GM19372 (cell line): ENCODE results near the gene DYNLT2.
"Not testable (repeated sequence)": the region's sequence is repeated elsewhere in the genome, so short reads cannot be mapped to it uniquely, and the experiment has no call there.

Source experiments
- ATAC-seq: cut with Tn5 transposase; IDR thresholded peaks from one replicate; pipeline ENCODE4 v1.9.1; 2021; ENCODE audit warnings: mild to moderate bottlenecking, low read depth, moderate library complexity; ENCODE audit not compliant: unreplicated experiment

Gene DYNLT2

DNA sequence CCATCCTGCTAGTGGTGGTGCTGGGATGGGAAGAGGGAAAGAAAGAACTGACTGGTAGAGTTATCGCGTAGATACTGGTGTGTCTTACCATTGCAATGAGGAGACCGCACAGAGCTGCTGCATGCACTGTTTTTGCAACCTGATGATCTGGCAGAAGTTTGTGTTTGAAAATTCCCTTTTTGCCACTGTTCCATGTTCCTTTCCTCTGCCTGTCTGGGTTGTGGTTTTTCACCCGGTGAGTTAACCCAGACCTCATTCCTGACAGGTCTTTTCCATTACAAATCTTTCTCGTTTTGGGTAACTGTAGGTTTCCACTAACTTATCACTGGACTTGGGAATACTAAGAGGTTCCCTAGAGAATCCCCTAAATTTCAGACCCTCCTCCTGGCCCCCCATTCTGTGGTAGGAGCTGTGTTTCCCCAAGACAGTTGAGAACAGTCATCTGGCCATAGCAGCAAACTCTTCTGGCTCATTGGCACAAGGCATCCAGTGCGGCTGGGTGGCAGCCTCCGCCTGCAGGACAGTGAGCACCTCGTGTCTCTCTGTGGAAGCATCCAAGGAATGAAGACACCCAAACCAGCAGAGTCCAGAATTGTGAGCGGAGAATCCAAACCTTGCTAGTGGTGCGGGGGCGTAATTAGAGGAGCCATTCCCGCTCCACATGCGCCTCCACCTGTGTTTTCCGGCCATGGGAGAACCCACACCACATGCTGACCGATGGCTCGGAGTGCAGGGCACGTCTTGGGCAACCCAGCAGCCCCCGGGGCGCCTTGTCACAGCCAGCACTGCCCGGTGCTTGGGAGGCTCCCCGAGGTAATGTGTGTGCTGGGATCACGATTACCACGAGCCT is 32.8 kb upstream of the DYNLT2 start:
- no peak for ATAC-seq

DNA sequence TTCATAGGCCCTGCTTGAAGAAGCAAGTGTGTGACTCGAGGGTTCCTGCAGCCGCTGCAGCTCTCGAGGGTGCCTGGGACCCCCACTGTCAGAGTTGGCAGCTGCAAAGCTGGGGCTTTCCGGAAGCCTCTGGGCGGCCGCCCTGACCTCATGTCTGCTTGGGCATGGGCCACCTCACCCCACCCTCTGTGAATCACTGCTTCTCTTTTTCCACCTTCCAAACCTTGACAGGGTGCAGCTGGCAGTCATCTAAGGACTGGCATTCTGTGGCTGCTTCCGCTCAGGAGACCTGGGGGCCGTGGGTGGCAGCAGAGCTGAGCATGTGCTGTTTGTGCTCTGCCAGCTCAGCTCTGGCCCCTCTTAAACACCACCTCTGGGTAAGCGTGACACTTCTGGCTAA is 32.0 kb upstream of the DYNLT2 start:
- no peak for ATAC-seq

DNA sequence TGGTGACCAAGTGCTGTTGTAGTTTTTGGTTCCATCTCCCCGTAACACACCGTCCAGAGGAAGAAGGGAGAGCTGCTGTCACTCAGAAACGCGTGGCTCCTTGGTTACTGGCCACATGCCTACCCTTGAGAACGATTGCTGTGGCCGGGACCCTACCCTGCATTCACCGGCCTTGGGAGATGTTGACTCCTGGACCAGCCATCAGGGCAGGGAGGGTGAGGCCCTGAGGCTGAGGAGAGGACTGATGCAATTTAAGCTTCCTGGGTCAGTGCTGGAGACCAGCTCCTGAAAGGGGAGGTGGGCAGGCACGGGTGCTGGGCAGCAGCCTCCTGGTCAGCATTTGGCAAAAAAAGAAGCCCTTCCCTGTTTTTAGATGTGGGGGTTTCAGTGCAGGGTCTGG is 31.6 kb upstream of the DYNLT2 start:
- ATAC-seq = no peak

DNA sequence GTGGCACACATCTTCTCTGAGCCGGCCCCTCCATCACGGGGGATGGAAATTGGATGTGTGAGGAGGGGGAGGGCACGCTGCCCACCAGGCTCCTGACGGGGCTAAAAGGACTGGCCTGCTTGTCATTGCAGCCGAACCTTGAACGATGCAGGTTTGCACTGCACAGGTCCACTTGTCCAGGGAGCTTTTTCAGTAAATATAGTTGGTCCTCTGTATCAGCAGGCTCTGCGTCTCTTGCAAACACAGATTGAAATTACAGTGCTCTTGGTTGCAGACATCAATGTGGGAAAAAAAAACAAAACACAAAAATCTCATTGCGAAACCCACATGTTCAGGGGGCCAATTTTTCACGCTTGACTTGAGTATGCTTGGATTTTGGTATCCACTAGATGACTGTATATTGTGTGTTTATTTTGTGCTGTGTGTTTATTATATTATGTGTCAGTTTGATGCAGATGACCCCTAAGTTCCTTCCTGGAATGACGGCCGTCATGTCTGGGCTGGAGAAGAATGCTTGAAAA is 29.3 kb upstream of the DYNLT2 start:
- ATAC-seq = no peak

DNA sequence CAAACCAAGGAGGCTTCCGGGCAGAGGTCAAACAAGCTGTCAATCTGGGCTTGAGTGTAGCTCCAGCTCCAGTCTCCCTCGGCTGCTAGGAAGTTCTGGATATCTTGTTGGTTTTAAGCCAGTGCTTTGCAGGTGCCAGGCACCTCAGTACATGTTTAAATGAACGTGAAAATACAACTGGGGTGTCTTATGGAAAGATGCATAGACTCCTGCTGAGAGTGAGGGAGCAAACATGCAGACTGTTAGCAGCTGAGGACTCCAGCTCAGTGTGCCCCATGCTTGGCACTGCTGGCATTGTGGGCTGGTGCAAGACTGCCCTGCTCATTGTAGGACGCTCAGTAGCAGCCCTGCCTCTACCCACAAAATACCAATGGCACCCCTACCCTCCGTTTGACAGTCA is 28.5 kb upstream of the DYNLT2 start:
- no peak for ATAC-seq

DNA sequence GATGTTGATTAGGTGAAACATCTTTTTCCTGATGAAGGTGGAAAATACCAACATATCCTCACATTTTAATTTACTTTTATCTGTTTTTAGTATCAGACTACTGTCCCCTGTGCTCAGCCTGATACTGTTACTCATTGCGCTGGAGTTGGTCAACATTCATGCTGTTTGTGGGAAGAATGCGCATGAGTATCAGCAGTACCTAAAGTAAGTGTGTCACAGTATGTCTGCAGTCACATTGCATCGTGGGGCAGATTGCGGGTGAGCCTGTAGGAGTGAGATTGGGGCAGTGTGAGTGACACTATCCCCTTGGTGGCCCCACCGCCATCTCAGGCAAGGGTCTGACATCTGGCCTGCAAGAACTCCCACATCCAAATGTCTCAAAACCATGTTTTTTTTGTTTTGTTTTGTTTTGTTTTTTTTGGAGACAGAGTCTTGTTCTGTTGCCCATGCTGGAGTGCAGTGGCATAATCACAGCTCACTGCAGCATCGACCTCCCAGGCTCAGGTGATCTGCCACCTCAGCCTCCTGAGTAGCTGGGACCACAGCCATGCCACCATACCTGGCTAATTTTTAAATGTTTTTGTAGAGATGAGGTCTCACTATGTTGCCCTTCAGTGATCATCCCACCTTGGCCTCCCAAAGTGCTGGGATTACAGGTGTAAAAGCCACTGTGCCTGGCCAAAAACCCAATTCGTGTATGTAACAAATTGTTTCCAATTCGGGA is 27.9 kb upstream of the DYNLT2 start:
- ATAC-seq = no peak

DNA sequence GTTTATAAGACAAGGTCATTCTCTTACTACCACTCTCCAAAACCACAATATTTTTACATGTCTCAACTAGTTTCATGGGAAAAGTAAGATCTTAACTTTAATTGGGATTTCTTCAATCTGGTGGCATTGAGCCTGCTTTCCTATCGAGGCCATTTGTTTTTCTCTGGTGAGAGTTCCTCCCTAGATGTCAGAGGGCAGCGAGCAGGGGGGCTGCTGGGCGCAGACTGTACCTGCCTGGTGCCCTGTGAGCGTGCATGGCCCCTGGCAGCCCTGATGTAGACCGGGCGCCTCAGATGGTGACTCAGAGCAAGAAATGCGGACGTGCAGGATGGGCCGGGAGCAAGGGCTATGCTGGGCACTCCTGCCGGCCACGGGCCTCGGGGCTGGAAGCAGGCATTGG is 27.3 kb upstream of the DYNLT2 start:
- ATAC-seq = no peak

DNA sequence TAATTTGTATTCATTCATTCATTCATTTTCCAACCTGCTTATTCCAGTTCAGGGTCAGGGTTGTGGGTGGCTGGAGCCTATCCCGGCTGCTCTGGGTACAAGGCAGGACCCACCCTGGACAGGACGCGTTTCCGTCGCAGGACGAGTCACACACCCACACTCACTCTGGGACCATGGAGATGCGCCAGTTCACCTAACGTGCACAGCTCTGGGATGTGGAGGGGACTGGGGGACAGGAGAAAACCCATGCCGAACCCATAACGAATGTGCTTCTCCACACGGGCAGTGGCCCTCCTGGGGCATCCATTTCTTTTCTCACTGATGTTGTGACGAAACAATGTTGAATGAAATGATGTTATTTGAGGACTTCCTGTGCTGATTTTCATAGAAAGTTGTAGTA is 26.5 kb upstream of the DYNLT2 start:
- no peak for ATAC-seq

DNA sequence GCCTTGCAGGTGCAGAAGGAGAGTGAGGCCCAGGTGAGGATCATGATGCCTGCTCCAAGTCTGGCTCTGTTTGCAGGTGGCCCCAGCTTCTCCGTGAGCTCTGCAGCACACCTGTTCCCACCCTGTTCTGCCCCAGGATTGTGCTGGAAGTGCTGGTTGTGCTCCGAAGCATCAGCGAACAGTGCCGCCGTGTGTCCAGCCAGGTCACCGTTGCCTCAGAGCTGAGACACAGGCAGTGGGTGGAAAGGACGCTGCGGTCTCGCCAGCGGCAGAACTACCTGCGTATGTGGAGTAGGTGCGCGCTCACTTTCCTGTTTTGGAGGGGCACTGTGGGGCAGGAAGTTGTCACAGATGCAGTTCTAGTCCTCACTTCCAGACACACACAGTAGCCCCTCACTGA is 25.0 kb upstream of the DYNLT2 start:
- ATAC-seq = no peak

DNA sequence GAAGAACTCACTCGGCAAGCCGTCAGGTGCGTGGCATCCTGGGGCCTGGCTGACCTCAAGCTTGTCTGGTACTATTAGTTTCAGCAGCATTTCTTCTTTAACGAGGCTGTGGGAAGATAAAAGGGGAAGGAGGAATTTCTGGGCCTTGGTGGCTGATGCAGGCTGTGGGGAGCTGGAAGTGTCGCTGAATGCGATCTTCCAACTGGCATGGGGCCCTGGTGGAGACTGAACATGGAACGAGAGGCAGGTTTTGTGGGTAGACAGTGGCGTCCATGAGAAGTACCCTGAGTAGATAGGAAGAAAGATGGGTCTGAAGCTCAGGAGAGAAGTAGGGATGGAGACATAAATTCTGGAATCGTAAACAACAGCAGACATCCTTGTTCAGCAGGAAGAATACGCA is 23.9 kb upstream of the DYNLT2 start:
- no peak for ATAC-seq

DNA sequence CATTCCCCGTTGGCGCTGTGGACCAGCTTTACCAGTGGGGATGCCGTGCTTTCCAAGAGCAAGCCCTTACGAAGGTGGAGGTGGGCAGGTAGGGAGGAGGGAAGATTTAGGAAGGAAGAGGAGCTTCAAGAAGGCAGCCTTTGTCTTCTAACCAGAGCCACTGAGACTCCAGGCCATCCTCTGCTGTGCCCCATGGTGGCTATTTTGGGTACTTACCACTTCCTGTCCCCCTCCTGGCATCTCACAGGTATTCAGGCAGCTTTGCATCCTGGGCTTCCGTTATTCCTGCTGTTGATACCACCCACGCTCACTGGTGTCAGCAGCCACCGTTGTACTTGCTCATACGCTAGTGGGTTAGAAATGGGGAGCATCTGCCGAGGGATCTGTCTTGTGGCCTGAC is 23.0 kb upstream of the DYNLT2 start:
- ATAC-seq = no peak

DNA sequence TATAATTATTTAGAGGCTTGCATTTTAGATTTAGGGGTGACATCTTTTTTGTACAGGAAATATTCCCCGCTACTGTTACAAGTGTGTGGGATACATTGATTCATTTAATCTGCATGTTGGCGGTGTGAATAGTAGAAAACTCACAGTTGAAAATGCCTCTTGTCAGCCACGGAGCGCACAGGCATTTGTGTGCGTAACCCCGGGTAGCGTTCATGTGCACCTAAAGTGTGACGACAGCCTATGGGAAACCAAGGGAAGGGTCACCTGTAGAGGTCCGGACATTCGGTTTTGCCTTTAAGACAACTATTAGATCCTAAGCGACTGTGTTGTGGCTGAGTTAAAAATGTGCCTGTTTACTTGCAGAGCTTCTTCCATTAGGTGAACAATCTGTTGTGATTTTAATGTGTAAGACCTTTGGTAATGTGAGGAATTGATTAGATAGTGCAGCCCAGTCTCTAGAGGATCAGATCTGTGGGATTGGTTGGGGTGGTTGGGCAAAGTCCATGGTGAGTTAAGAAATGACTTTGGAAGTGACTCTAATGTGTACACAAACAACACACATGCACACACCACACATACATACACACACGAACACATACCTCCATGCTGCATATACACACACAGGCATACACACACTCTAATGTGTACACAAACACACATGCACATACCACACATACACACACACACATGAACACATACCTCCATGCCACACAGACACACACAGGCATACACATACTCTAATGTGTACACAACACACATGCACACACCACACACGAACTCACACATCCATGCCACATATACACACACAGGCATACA is 15.8 kb upstream of the DYNLT2 start:
- ATAC-seq = no peak

DNA sequence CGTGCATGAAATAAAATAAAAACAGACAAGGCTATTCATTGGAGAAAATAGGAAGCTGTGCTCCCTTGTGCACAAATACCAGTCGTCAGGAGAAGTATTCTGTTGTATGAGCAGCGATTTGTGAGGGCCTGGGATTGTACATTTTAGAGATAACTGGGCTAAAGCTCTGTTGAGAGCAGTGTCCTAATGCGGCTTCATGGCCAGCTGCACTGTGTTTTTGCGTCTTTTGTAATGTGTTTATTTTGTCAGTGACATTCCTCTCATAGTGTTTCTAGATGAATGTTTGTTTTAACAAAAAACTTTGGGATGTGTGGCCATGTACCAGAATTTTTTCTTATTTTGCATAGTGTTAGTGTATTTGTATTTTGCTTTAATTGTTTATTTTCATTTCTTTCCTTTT is 14.9 kb upstream of the DYNLT2 start:
- no peak for ATAC-seq

DNA sequence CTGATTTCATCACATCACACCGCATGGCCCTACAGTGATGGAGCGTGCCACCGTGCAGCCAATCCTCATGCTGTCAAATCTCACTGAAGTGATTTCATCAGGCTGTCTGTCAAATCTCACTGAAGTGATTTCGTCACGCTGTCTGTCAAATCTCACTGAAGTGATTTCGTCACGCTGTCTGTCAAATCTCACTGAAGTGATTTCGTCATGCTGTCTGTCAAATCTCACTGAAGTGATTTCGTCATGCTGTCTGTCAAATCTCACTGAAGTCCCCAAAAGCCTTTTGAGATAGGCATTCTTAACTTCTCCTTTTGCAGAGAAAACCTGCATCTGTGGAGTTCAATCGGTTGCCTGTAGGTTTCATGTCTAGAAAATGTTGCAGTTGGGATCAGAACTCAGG is 14.4 kb upstream of the DYNLT2 start:
- not testable (repeated sequence) for ATAC-seq

DNA sequence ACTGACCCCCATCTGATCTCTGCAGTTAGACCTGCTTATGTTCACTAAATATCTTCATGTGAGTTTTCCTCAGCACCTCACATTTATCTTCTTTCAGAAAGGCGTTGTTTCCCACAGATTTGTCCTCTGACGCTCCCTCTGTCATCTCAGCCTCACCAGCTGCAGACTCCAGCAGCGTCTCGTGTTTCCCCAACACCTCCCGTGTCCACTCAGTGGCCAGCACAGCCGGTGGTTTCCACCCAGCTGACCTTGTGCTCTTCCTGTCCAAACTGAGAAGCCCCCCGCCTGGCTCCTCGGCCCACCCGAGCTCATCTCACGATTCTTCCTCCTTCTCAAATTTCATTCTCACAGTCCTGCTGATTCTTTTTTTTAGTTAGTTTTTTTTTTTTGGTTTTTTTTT is 12.5 kb upstream of the DYNLT2 start:
- no peak for ATAC-seq

DNA sequence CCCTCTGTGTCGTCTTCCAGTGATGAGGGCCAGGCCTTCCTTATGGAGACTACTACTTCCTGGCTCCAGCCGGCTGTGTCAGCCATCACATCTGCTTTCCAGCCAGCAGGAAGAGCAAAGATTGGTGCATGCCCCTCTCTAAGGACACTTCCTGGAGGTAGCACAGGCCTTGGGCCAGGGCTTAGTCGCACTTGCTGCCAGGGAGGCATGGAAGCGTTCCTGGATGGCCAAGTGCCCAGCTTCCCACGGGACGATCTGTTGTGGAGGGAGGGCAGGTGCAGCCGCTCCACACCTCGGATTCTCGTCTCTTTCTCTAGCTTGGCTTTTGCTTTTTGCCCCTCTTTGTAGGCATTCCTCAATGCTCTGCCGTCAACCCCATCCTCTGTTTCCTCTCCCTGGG is 11.9 kb upstream of the DYNLT2 start:
- no peak for ATAC-seq

DNA sequence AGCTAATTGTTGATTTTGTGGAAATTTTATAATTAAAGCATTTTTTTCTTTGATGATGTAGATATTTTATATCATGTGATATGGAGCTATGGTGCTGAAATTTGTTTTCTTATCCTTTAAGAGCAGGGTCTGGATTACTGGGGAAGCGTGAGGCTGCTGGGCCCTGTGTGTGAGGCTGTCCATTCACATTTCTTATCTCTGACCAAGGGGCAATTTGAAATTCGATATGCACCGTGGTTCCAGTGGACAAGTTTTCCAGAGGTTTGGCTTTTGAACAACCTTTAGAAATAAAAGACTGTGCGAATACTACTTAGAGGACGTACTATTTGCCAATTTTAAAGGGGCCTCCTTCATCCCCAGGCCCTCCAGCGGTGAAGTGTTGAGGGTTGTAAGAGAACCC is 3.8 kb upstream of the DYNLT2 start:
- no peak for ATAC-seq

DNA sequence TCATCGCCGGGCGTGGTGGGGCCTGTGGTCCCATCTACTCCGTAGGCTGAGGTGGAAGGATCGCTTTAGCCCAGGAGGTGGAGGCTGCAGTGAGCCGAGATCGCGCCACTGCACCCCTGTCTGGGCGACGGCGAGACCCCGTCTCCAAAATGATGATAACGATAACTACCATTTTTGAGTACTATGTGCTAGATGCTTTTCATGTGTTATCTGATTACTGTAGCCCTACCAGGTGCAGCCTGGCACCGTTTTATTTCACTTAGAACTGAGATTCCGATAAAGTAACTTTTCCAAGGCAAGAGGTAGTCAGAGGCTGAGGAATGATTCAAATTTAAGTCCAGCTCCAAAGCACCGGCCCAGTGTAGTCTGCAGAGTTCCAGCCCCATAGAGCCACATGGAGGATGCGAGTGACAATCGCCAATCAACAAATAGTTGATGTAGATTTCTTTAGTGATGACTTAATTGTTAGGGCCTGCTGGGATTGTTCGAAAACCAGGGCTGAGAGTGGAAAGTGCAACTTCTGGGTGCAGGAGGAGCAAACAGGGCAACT is 777 bp upstream of the DYNLT2 start:
- ATAC-seq = no peak

DNA sequence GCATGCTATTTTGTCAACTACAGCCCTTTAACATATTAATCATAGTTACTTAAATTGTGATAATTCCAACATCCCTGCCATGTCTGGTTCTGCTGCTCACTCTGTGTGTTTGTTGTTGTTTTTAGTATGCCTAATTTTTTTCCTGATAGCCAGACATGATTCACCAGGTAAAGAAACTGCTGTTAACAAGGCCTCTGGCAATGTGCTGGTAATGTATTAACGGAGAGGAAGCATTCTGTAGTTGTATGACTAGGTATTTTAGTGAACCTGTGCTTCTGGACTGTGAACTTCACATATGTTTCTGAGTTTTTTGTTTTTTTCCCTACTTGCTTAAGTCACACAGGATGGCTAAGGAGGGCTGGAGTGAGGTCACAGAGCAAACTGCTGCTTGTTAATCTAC is 4.8 kb downstream of the DYNLT2 start:
- no peak for ATAC-seq

DNA sequence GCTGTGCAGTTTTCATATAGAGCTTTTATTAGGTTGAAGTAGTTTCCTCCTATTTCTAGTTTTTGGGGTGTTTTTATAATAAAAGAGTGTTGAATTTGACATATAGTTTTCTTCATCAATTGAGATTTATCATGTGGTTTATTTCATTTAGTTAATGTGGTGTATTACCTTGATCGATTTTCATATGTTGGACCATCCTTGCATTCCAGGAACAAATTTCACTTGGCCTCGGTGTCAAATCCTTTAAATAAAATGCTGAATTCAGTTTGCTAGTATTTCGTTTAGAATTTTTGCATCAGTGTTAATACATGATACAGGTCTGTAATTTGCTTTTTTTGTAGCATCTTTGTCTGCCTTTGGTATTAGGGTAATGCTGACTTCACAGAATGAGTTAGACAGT is 6.0 kb downstream of the DYNLT2 start:
- ATAC-seq = no peak

DNA sequence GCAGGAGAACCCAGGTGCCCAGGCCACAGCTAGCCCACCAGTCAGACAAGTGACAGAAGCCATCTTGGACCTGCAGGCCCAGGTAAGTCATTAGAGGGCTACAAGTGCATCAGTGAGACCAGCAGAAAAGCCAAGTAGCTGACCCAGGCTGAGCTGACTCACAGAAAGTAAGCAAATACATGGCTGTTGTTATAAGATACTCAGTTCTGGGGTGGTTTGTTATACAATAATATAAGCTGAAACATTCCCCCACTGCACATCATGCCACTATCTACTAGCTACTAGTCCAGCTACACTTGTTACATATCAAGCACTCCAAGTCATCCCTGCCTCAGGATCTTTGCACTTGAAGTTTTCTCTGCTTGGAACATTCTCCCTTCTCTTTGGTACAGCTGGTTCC is 10.0 kb downstream of the DYNLT2 start:
- ATAC-seq = no peak
